H9 (cell line): ENCODE data around the gene PRKCG. TPM values are rescaled to one million over a fixed set of nuclear protein-coding genes. Genes with fewer than 3 reads are reported as not detected.

Experiments used
- DNase-seq: peaks from one replicate; pipeline ENCODE4 v3.0.0-alpha.2; 2017
- H2AFZ ChIP-seq: one replicate; pipeline ENCODE4 v1.6.1; 2013; ENCODE audit warnings: mild to moderate bottlenecking, low read length, control low read depth, moderate library complexity
- H2AK5ac ChIP-seq: 2 replicates; pipeline ENCODE4 v1.6.1; 2013; ENCODE audit warnings: low read length, control low read depth, mixed read lengths; ENCODE audit not compliant: insufficient read length
- H2BK120ac ChIP-seq: one replicate; pipeline ENCODE4 v1.6.1; 2013; ENCODE audit warnings: low read depth, mild to moderate bottlenecking, low read length, control low read depth, inconsistent platforms; ENCODE audit not compliant: poor library complexity, severe bottlenecking
- H2BK12ac ChIP-seq: 2 replicates; pipeline ENCODE4 v1.6.1; 2013; ENCODE audit warnings: low read length, control low read depth, mixed read lengths, low read depth; ENCODE audit not compliant: insufficient read length
- H2BK15ac ChIP-seq: 2 replicates; pipeline ENCODE4 v1.6.1; 2013; ENCODE audit warnings: low read depth, low read length, control low read depth
- H2BK20ac ChIP-seq: one replicate; pipeline ENCODE4 v1.6.1; 2013; ENCODE audit warnings: low read depth, mild to moderate bottlenecking, low read length, control low read depth, inconsistent platforms; ENCODE audit not compliant: poor library complexity, severe bottlenecking
- H2BK5ac ChIP-seq: 2 replicates; pipeline ENCODE4 v1.6.1; 2013; ENCODE audit warnings: low read length, control low read depth, mixed read lengths; ENCODE audit not compliant: insufficient read length
- H3K14ac ChIP-seq: 2 replicates; pipeline ENCODE4 v1.6.1; 2013; ENCODE audit warnings: low read length, control low read depth; ENCODE audit not compliant: insufficient read depth
- H3K18ac ChIP-seq: 2 replicates; pipeline ENCODE4 v1.6.1; 2013; ENCODE audit warnings: low read depth, mild to moderate bottlenecking, mixed read lengths, low read length, control low read depth; ENCODE audit not compliant: insufficient read length
- H3K23ac ChIP-seq: 2 replicates; pipeline ENCODE4 v1.6.1; 2013; ENCODE audit warnings: low read length, control low read depth, mixed read lengths, low read depth; ENCODE audit not compliant: insufficient read length
- H3K23me2 ChIP-seq: 2 replicates; pipeline ENCODE4 v1.6.1; 2013; ENCODE audit warnings: low read depth, mild to moderate bottlenecking, mixed read lengths, low read length, control low read depth; ENCODE audit not compliant: insufficient read length, poor library complexity, severe bottlenecking
- H3K27ac ChIP-seq: 2 replicates; pipeline ENCODE4 v1.5.1; 2013; ENCODE audit warnings: low read length, control low read depth, mixed read lengths, low read depth; ENCODE audit not compliant: insufficient read length
- H3K27me3 ChIP-seq: 2 replicates; pipeline ENCODE4 v1.6.1; 2013; ENCODE audit warnings: low read length, control low read depth, inconsistent platforms; ENCODE audit not compliant: insufficient read depth
- H3K4ac ChIP-seq: 2 replicates; pipeline ENCODE4 v1.6.1; 2013; ENCODE audit warnings: low read depth, mild to moderate bottlenecking, control low read depth, inconsistent platforms, low read length, moderate library complexity
- H3K4me1 ChIP-seq: 2 replicates; pipeline ENCODE4 v1.6.1; 2013; ENCODE audit warnings: low read length, control low read depth, inconsistent platforms; ENCODE audit not compliant: insufficient read depth
- H3K4me2 ChIP-seq: 2 replicates; pipeline ENCODE4 v1.6.1; 2013; ENCODE audit warnings: low read length, control low read depth, mixed read lengths; ENCODE audit not compliant: insufficient read length, insufficient read depth
- H3K56ac ChIP-seq: 2 replicates; pipeline ENCODE4 v1.6.1; 2013; ENCODE audit warnings: low read depth, mild to moderate bottlenecking, mixed read lengths, low read length, control low read depth; ENCODE audit not compliant: insufficient read length
- H3K79me1 ChIP-seq: 2 replicates; pipeline ENCODE4 v1.6.1; 2013; ENCODE audit warnings: low read depth, mild to moderate bottlenecking, moderate library complexity, low read length, control low read depth, inconsistent platforms; ENCODE audit not compliant: insufficient read depth, poor library complexity, severe bottlenecking
- H3K79me2 ChIP-seq: 2 replicates; pipeline ENCODE4 v1.6.1; 2013; ENCODE audit warnings: low read length, control low read depth, inconsistent platforms; ENCODE audit not compliant: insufficient read depth
- H3K9ac ChIP-seq: 2 replicates; pipeline ENCODE4 v1.6.1; 2013; ENCODE audit warnings: low read length, control low read depth, mixed read lengths; ENCODE audit not compliant: insufficient read length; ENCODE audit errors: extremely low read depth
- H3K9me3 ChIP-seq: one replicate; pipeline ENCODE4 v1.6.1; 2013; ENCODE audit warnings: low read depth, low read length, inconsistent platforms; ENCODE audit not compliant: control insufficient read depth
- H3T11ph ChIP-seq: one replicate; pipeline ENCODE4 v1.6.1; 2013; ENCODE audit warnings: mild to moderate bottlenecking, low read length, control low read depth, inconsistent platforms
- H4K20me1 ChIP-seq: one replicate; pipeline ENCODE4 v1.6.1; 2013; ENCODE audit not compliant: control insufficient read depth, insufficient read length, insufficient read depth
- H4K5ac ChIP-seq: 2 replicates; pipeline ENCODE4 v1.6.1; 2013; ENCODE audit warnings: low read depth, mild to moderate bottlenecking, mixed read lengths, low read length, control low read depth; ENCODE audit not compliant: insufficient read length
- H4K8ac ChIP-seq: replicated peaks from 2 replicates; pipeline ENCODE4 v1.6.1; 2013; ENCODE audit warnings: low read length, control low read depth, mixed read lengths, low read depth; ENCODE audit not compliant: insufficient read length
- H4K91ac ChIP-seq: 2 replicates; pipeline ENCODE4 v1.6.1; 2013; ENCODE audit warnings: low read depth, mild to moderate bottlenecking, moderate library complexity, mixed read lengths, low read length, control low read depth; ENCODE audit not compliant: insufficient read length
- H3K27ac Mint-ChIP-seq, 3 experiments: 2 replicates in 2 of 3; 3 replicates in 1 of 3; pipeline ENCODE4 v1.8.0; 2020 to 2021; ENCODE audit warnings: mixed read lengths in 3 of 3, mild to moderate bottlenecking in 1 of 3, moderate library complexity in 1 of 3
- H3K27me3 Mint-ChIP-seq: 2 replicates; pipeline ENCODE4 v1.8.0; 2021; ENCODE audit warnings: low read depth, mild to moderate bottlenecking, moderate library complexity, mixed read lengths
- H3K36me3 Mint-ChIP-seq, 3 experiments: 2 replicates in 2 of 3; 3 replicates in 1 of 3; pipeline ENCODE4 v1.8.0; 2020 to 2021; ENCODE audit warnings: low read depth in 3 of 3, mixed read lengths in 3 of 3; ENCODE audit not compliant: insufficient read depth in 1 of 3
- H3K4me1 Mint-ChIP-seq, 2 experiments: 2 replicates each; pipeline ENCODE4 v1.8.0; 2020; ENCODE audit warnings: mixed read lengths in 2 of 2
- H3K4me3 Mint-ChIP-seq, 2 experiments: 2 replicates in 1 of 2; 3 replicates in 1 of 2; pipeline ENCODE4 v1.8.0; 2020 to 2021; ENCODE audit warnings: mild to moderate bottlenecking in 2 of 2, mixed read lengths in 2 of 2, moderate library complexity in 1 of 2
- H3K9me3 Mint-ChIP-seq, 2 experiments: 2 replicates in 1 of 2; 3 replicates in 1 of 2; pipeline ENCODE4 v1.8.0; 2020; ENCODE audit warnings: mild to moderate bottlenecking in 2 of 2, mixed read lengths in 2 of 2, moderate library complexity in 1 of 2
- WGBS: extraction: QIAGEN DNeasy Blood & Tissue Kit; methylation state at CpG from one replicate; pipeline ENCODE4 v1.1.7; 2013; ENCODE audit warnings: missing lambda C conversion rate, low lambda C conversion rate, mixed read lengths; ENCODE audit not compliant: insufficient read length; ENCODE audit errors: extremely low coverage; 5-methylcytosine and 5-hydroxymethylcytosine counted together
- total RNA-seq: library from RNA; stranded (reverse); gene quantifications from 2 replicates; pipeline ENCODE4 v1.2.1, GENCODE V29; 2021
- TF ChIP-seq, protein P1 (sequence below): fragments of 200-600 bp; sonication (generic); conservative IDR thresholded peaks from 3 replicates; pipeline ENCODE4 v1.8.0; 2021; ENCODE audit warnings: antibody characterized with exemption, mild to moderate bottlenecking

The PRKCG gene
- total RNA-seq, 1 experiment from 2014 or later = 8.8 TPM

DNA sequence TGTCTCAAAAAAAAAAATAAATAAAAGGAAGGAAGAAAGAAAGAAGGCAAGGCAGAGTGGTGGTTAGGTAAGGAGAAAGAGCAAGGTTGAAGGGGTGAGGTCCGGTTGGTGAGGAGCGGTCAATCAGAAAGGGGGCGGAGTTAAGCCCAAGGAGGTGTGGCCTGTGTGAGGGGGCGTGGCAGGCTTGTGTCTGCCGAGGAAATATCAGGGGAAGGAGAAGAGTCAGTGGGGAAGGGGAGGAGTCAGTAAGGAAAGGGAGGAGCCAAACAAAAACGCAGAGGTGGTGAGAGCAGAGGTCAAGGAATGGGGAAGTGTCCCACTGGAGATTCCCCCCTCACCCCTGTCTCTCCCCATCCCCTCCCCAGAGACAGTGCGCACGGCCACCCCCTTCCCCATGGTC lies 33.0 kb downstream of the PRKCG start:
- H4K20me1 ChIP-seq = no peaks in the 10 kb centered on the region
- H3K14ac ChIP-seq = no peak overlapping the region
- no peak overlapping the region for H3K9ac ChIP-seq
- H3K79me2 ChIP-seq = no peaks in the 10 kb centered on the region
- H3K4me1 ChIP-seq = no peaks in the 10 kb centered on the region
- TF ChIP-seq, protein P1, sequence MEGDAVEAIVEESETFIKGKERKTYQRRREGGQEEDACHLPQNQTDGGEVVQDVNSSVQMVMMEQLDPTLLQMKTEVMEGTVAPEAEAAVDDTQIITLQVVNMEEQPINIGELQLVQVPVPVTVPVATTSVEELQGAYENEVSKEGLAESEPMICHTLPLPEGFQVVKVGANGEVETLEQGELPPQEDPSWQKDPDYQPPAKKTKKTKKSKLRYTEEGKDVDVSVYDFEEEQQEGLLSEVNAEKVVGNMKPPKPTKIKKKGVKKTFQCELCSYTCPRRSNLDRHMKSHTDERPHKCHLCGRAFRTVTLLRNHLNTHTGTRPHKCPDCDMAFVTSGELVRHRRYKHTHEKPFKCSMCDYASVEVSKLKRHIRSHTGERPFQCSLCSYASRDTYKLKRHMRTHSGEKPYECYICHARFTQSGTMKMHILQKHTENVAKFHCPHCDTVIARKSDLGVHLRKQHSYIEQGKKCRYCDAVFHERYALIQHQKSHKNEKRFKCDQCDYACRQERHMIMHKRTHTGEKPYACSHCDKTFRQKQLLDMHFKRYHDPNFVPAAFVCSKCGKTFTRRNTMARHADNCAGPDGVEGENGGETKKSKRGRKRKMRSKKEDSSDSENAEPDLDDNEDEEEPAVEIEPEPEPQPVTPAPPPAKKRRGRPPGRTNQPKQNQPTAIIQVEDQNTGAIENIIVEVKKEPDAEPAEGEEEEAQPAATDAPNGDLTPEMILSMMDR = no peak
- H2AK5ac ChIP-seq = no peak overlapping the region
- no peak overlapping the region for H3K56ac ChIP-seq
- H2BK20ac ChIP-seq = no peak overlapping the region
- no CpG with 5 or more reads among the region's 8 CpGs for WGBS
- H3K27me3 ChIP-seq = no peaks in the 10 kb centered on the region; the same call in 1 of the 2 replicates
- H3K23ac ChIP-seq = no peak overlapping the region
- no peak overlapping the region for H4K91ac ChIP-seq
- H2BK12ac ChIP-seq = no peak overlapping the region
- peaks cover 26% of the 10 kb centered on the region for H3K27me3 Mint-ChIP-seq
- peaks cover 36 to 58% (median 47%) of the 10 kb centered on the region in 3 experiments for H3K36me3 Mint-ChIP-seq
- H3K9me3 ChIP-seq = no peaks in the 10 kb centered on the region
- peaks cover 3% of the 10 kb centered on the region in 2 experiments; a peak in 3 of 5 replicates for H3K9me3 Mint-ChIP-seq
- no peak overlapping the region for H2AFZ ChIP-seq
- H2BK120ac ChIP-seq = no peak overlapping the region
- DNase-seq = peak; percentile 77
- no peak overlapping the region for H4K5ac ChIP-seq
- no peak overlapping the region for H3K4me2 ChIP-seq
- H3K4ac ChIP-seq = no peak overlapping the region
- no peak overlapping the region for H3K27ac Mint-ChIP-seq
- H3K4me1 Mint-ChIP-seq = peaks cover 8 to 14% of the 10 kb centered on the region in 2 experiments
- H3K18ac ChIP-seq = no peak overlapping the region
- H4K8ac ChIP-seq = no peak overlapping the region
- no peak overlapping the region for H3T11ph ChIP-seq
- no peak overlapping the region for H2BK15ac ChIP-seq
- peaks cover under 1% of the 10 kb centered on the region for H3K23me2 ChIP-seq
- H3K79me1 ChIP-seq = no peaks in the 10 kb centered on the region
- H3K27ac ChIP-seq = no peak overlapping the region
- no peak overlapping the region for H3K4me3 Mint-ChIP-seq
- H2BK5ac ChIP-seq = no peak overlapping the region
